ENCODE data around the gene TIMP2.

The TIMP2 gene

GRCh38 chr17:78804777-78805176 is 120.4 kb downstream of the TIMP2 start:
- DNase-seq, result no peak

- DNase-seq, result no peak
Measured at GRCh38 chr17:78803186-78803845, 121.9 kb downstream of the TIMP2 start.

Measured in SHP77 (cell line).